GM12878 (cell line): ENCODE results near the gene SLC12A2. TPM values are rescaled to one million over a fixed set of nuclear protein-coding genes. Genes with fewer than 3 reads are reported as not detected.

Source experiments
- ATAC-seq: fragments of 200-7000 bp; cut with Tn5 transposase; 3 replicates; pipeline ENCODE4 v1.9.1; 2020; ENCODE audit warnings: mild to moderate bottlenecking, moderate library complexity
- BruUV-seq: library from RNA; stranded (reverse); fragments of 400-500 nt; replicated peaks from 2 replicates; lab custom pipeline; 2021; lab: Mats Ljungman, UMichigan
- CTCF ChIA-PET: fragments of 300-600 bp; sonication (Branson Sonifier 250); formaldehyde crosslinking; extraction: SDS; loops from one replicate; lab custom pipeline; 2021; ENCODE audit warnings: inconsistent platforms; lab: Yijun Ruan, JAX
- POLR2A ChIA-PET: fragments of 350-600 bp; formaldehyde crosslinking; extraction: SDS; loops from one replicate; lab custom pipeline; 2021; ENCODE audit warnings: inconsistent platforms; lab: Charles Lee
- RAD21 ChIA-PET: fragments of 300-600 bp; sonication (Branson Sonifier 250); formaldehyde crosslinking; loops from one replicate; lab custom pipeline; 2023; ENCODE audit warnings: antibody characterized with exemption; ENCODE audit not compliant: unreplicated experiment; lab: Charles Lee
- SMC1A ChIA-PET: fragments of 300-600 bp; sonication (Branson Sonifier 250); formaldehyde crosslinking; loops from one replicate; lab custom pipeline; 2023; ENCODE audit not compliant: unreplicated experiment, uncharacterized antibody; lab: Charles Lee
- DNase-seq: peaks from one replicate; pipeline ENCODE4 v3.0.0-alpha.2; 2011; ENCODE audit warnings: low read depth, low spot score
- FAIRE-seq: peaks from 3 replicates; lab custom pipeline; 2011; peaks lifted over from hg19 to GRCh38; lab: Jason Lieb, UNC
- H2AFZ ChIP-seq: 2 replicates; pipeline ENCODE4 v1.6.0; 2011; ENCODE audit warnings: low read depth, low read length, control low read depth; ENCODE audit not compliant: control insufficient read depth
- H3K27ac ChIP-seq: 2 replicates; pipeline ENCODE4 v1.5.1; 2011; ENCODE audit warnings: control low read depth; ENCODE audit not compliant: control insufficient read depth, insufficient read depth
- H3K27me3 ChIP-seq, 2 experiments: replicated peaks in 1 of 2; 2 replicates each; pipeline versions ENCODE4 v1.6.0 to v1.6.1; 2011; ENCODE audit warnings: low read length in 1 of 2; ENCODE audit not compliant: control insufficient read depth in 2 of 2, insufficient read depth in 2 of 2
- H3K36me3 ChIP-seq, 2 experiments: 2 replicates each; pipeline ENCODE4 v1.5.1; 2011; ENCODE audit warnings: low read length in 1 of 2; ENCODE audit not compliant: control insufficient read depth in 2 of 2, insufficient read depth in 2 of 2
- H3K4me1 ChIP-seq: 2 replicates; pipeline ENCODE4 v1.6.1; 2011; ENCODE audit warnings: mild to moderate bottlenecking, low read length, moderate library complexity, mixed read lengths; ENCODE audit not compliant: control insufficient read depth, insufficient read depth
- H3K4me2 ChIP-seq: 2 replicates; pipeline ENCODE4 v1.6.0; 2011; ENCODE audit warnings: control low read depth; ENCODE audit not compliant: control insufficient read depth, insufficient read depth
- H3K4me3 ChIP-seq: fragments of 200-600 bp; sonication (generic); 2 replicates; pipeline ENCODE4 v1.5.1; 2016
- H3K79me2 ChIP-seq: 2 replicates; pipeline ENCODE4 v1.6.0; 2011; ENCODE audit warnings: low read length; ENCODE audit not compliant: control insufficient read depth, insufficient read depth
- H3K9ac ChIP-seq: 2 replicates; pipeline ENCODE4 v1.8.0; 2011; ENCODE audit warnings: low read length, control low read depth, mixed read lengths; ENCODE audit not compliant: control insufficient read depth, insufficient read depth
- H3K9me3 ChIP-seq: replicated peaks from 3 replicates; pipeline ENCODE4 v1.5.1; 2011; ENCODE audit warnings: mild to moderate bottlenecking, low read length; ENCODE audit not compliant: control insufficient read depth, insufficient read depth
- H4K20me1 ChIP-seq: 2 replicates; pipeline ENCODE4 v1.6.0; 2011; ENCODE audit not compliant: control insufficient read depth, insufficient read depth
- CBFB ChIP-seq: IDR thresholded peaks from 2 replicates; pipeline ENCODE4 v1.6.1; 2016; ENCODE audit warnings: antibody characterized with exemption, low read depth
- CHD1 ChIP-seq: IDR thresholded peaks from 2 replicates; pipeline ENCODE4 v1.6.1; 2012; ENCODE audit warnings: low read depth, low read length, improper control_type of control experiment
- CREB1 ChIP-seq: IDR thresholded peaks from 2 replicates; pipeline ENCODE4 v1.6.1; 2012; ENCODE audit warnings: low read depth, mild to moderate bottlenecking, inconsistent platforms
- DPF2 ChIP-seq: fragments of 450-650 bp; IDR thresholded peaks from 2 replicates; pipeline ENCODE4 v1.6.1; 2017; ENCODE audit warnings: mild to moderate bottlenecking
- E2F4 ChIP-seq: IDR thresholded peaks from 2 replicates; pipeline ENCODE4 v1.6.1; 2012; ENCODE audit warnings: low read depth, low read length, improper control_type of control experiment
- EED ChIP-seq: sonication (generic); IDR thresholded peaks from 2 replicates; pipeline ENCODE4 v1.6.1; 2016; ENCODE audit warnings: antibody characterized with exemption, low read depth
- EGR1 ChIP-seq, 2 experiments: IDR thresholded peaks; 1 replicate in 1 of 2; 2 replicates in 1 of 2; pipeline ENCODE4 v1.6.1; 2011 to 2012; ENCODE audit warnings: low read depth in 2 of 2, low read length in 2 of 2, borderline replicate concordance in 1 of 2, mild to moderate bottlenecking in 1 of 2, moderate library complexity in 1 of 2
- EP300 ChIP-seq, 2 experiments: fragments of 150-350 bp in 1 of 2; IDR thresholded peaks; 2 replicates each; pipeline ENCODE4 v1.6.1; 2011 to 2012; ENCODE audit warnings: low read depth in 2 of 2, low read length in 2 of 2, borderline replicate concordance in 1 of 2, improper control_type of control experiment in 1 of 2, inconsistent platforms in 1 of 2; ENCODE audit not compliant: control insufficient read depth in 1 of 2
- IKZF1 ChIP-seq: fragments of 450-650 bp; conservative IDR thresholded peaks from 2 replicates; pipeline ENCODE4 v1.6.1; 2017; ENCODE audit warnings: antibody characterized with exemption, mild to moderate bottlenecking
- IKZF2 ChIP-seq, 2 experiments: fragments of 450-650 bp; IDR thresholded peaks; 2 replicates each; pipeline ENCODE4 v1.6.1; 2017; ENCODE audit warnings: mild to moderate bottlenecking in 2 of 2, moderate library complexity in 2 of 2
- LARP7 ChIP-seq: fragments of 450-650 bp; IDR thresholded peaks from 2 replicates; pipeline ENCODE4 v1.6.1; 2017; ENCODE audit warnings: mild to moderate bottlenecking
- MEF2B ChIP-seq: fragments of 450-650 bp; IDR thresholded peaks from 2 replicates; pipeline ENCODE4 v1.6.1; 2018; ENCODE audit warnings: mild to moderate bottlenecking, moderate library complexity; ENCODE audit not compliant: partially characterized antibody, poor library complexity, severe bottlenecking
- MYB ChIP-seq: fragments of 150-350 bp; IDR thresholded peaks from 2 replicates; pipeline ENCODE4 v1.6.1; 2014; ENCODE audit warnings: mild to moderate bottlenecking, low read depth, low read length, borderline replicate concordance
- PAX5 ChIP-seq: IDR thresholded peaks from 2 replicates; pipeline ENCODE4 v1.6.1; 2011; ENCODE audit warnings: low read depth, low read length, borderline replicate concordance
- RCOR1 ChIP-seq: conservative IDR thresholded peaks from 2 replicates; pipeline ENCODE4 v1.6.1; 2012; ENCODE audit warnings: low read depth, low read length, improper control_type of control experiment
- SIN3A ChIP-seq: IDR thresholded peaks from 2 replicates; pipeline ENCODE4 v1.6.1; 2012; ENCODE audit warnings: low read depth, low read length, improper control_type of control experiment
- SPI1 ChIP-seq: IDR thresholded peaks from 2 replicates; pipeline ENCODE4 v1.6.1; 2011; ENCODE audit warnings: low read depth, mild to moderate bottlenecking, low read length, moderate library complexity, borderline replicate concordance; ENCODE audit not compliant: insufficient read depth
- ZNF687 ChIP-seq: fragments of 450-650 bp; IDR thresholded peaks from 2 replicates; pipeline ENCODE4 v1.6.1; 2017; ENCODE audit warnings: mild to moderate bottlenecking, moderate library complexity
- WGBS: methylation state at CpG from one replicate; pipeline ENCODE4 v1.1.6; 2016; ENCODE audit warnings: low lambda C conversion rate; ENCODE audit not compliant: insufficient replicate concordance, insufficient coverage; ENCODE audit errors: missing lambda C conversion rate; 5-methylcytosine and 5-hydroxymethylcytosine counted together
- in situ Hi-C: fragments of 300-500 bp; cut with MboI; formaldehyde crosslinking; loops from 9 replicates; pipeline ENCODE4 v1.14.3; 2018; ENCODE audit warnings: mixed read lengths
- intact Hi-C: fragments of 100-400 bp; cut with micrococcal nuclease; formaldehyde crosslinking; loops from one replicate; pipeline ENCODE4 v1.14.2; 2022; ENCODE audit not compliant: unreplicated experiment
- polyA plus RNA-seq, 11 experiments: library from polyadenylated mRNA; depleted of rRNA in 4 of 11; unstranded in 6 of 11; stranded (reverse) in 5 of 11; fragments of >200 nt; fragmentation: Nextera tagmentation in 4 of 11; fragmentation: Illumina TruSeq in 1 of 11; extraction: Ambion mirVana in 4 of 11; extraction: Trizol in 1 of 11; gene quantifications; 1 replicate in 1 of 11; 2 replicates in 10 of 11; pipeline versions ENCODE4 v1.2.1 to v1.2.3, GENCODE V29; 2011 to 2016; ENCODE audit warnings: inconsistent platforms in 2 of 11, missing spikeins in 2 of 11, low read depth in 1 of 11
- total RNA-seq, 4 experiments: library from RNA; depleted of rRNA in 3 of 4; stranded (reverse); fragments of >200 nt in 3 of 4; fragmentation: Illumina TruSeq in 1 of 4; extraction: Trizol in 1 of 4; gene quantifications; 2 replicates each; pipeline versions ENCODE4 v1.2.1 to v1.2.3, GENCODE V29; 2013 to 2021

Gene SLC12A2
- total and polyA plus RNA-seq, 10 of the 15 experiments (the other 5 are each of a cell fraction or from before 2014, with no cell fraction given): 5.1 to 21.8 (median 10.5) TPM

- peaks cover under 1% of the 10 kb centered on the region; the same call in 1 of the 2 replicates for H3K4me1 ChIP-seq
- ATAC-seq: peak; percentile 49
- TF ChIP-seq EP300 (IDR thresholded peaks at IDR 0.05; ENCODE audit: borderline replicate concordance in 1 of 2, control insufficient read depth in 1 of 2, low read depth in 2 of 2, low read length in 2 of 2) (peak in 1 of 2 experiments; percentile 47; a peak in 1 of 4 replicates), CBFB (no peak), EED (peak; percentile 78), PAX5 (peak; percentile 69; the same call in 1 of the 2 replicates), SIN3A (no peak; the same call in 1 of the 2 replicates), CHD1 (no peak), DPF2 (peak; percentile 71), MYB (no peak), ZNF687 (peak; percentile 95), LARP7 (0 out of 2 replicates have a peak, but pooled peaks have one; percentile 15), E2F4 (0 out of 2 replicates have a peak, but pooled peaks have one; percentile 4), RCOR1 (no peak), IKZF2 (IDR thresholded peaks at IDR 0.05) (peak; percentile 81 to 90; a peak in 3 of 4 replicates), MEF2B (peak; percentile 39), CREB1 (0 out of 2 replicates have a peak, but pooled peaks have one; percentile 4), EGR1 (IDR thresholded peaks at IDR 0.05; ENCODE audit: borderline replicate concordance in 1 of 2, low read depth in 2 of 2, low read length in 2 of 2) (0 out of 3 replicates have a peak, but pooled peaks of 1 of the 2 experiments have one; percentile 18), SPI1 (0 out of 2 replicates have a peak, but pooled peaks have one; percentile 0), IKZF1 (peak; percentile 84; the same call in 1 of the 2 replicates)
Observed at GRCh38 chr5:128082551-128083032, 974 bp upstream of the SLC12A2 start.

More at GRCh38 chr5:128082551-128083032, 974 bp upstream of the SLC12A2 start:
- Histone ChIP-seq H3K9ac (peak overlapping the region; percentile 85), H3K79me2 (peaks cover 86% of the 10 kb centered on the region), H3K27me3 (no peaks in the 10 kb centered on the region), H4K20me1 (no peaks in the 10 kb centered on the region), H3K4me2 (peak overlapping the region; percentile 78), H3K9me3 (no peaks in the 10 kb centered on the region), H3K36me3 (no peaks in the 10 kb centered on the region), H3K4me3 (peak overlapping the region; percentile 86), H3K27ac (peak overlapping the region; percentile 90), H2AFZ (peak overlapping the region; percentile 71)
- intact Hi-C loops: loop anchor here (2.0 to 10.0 kb wide), 6 partner anchors 174 to 1318 kb away; no protein-coding TSS in a partner anchor
- SMC1A ChIA-PET: interaction anchor here (0.6 to 4.2 kb wide), 11 partner anchors 10 to 510 kb away, joined by 3 to 30 read pairs (median 3); no protein-coding TSS in a partner anchor
- FAIRE-seq: no peak
- TSS peak; percentile 63 for BruUV-seq
- WGBS: under 1% methylated on average over 25 of the region's 25 CpGs
- DNase-seq: peak; percentile 55
- CTCF ChIA-PET: interaction anchor here (0.5 to 4.6 kb wide), 7 partner anchors 10 to 501 kb away, joined by 3 to 28 read pairs (median 4); no protein-coding TSS in a partner anchor
- in situ Hi-C loops: loop anchor here (10.0 to 25.0 kb wide), 2 partner anchors 518 to 1320 kb away; no protein-coding TSS in a partner anchor
- RAD21 ChIA-PET: interaction anchor here (0.9 to 6.3 kb wide), 8 partner anchors 10 to 512 kb away, joined by 3 to 48 read pairs (median 4); no protein-coding TSS in a partner anchor
- POLR2A ChIA-PET: interaction anchor here (1.0 to 2.0 kb wide), 4 partner anchors 11 to 497 kb away, joined by 3 to 12 read pairs (median 4); no protein-coding TSS in a partner anchor
